WTC11 (cell line): ENCODE measurements around the gene NXPH3. TPM values are rescaled to one million over a fixed set of nuclear protein-coding genes. Genes with fewer than 3 reads are reported as not detected.

Experiments used
- ATAC-seq: fragments of 200-7000 bp; cut with Tn5 transposase; 2 replicates; pipeline ENCODE4 v1.10.0; 2021; ENCODE audit warnings: mild to moderate bottlenecking, moderate library complexity
- CTCF ChIA-PET: fragments of 300-600 bp; sonication (Branson Sonifier 250); formaldehyde crosslinking; loops from one replicate; lab custom pipeline; 2021; ENCODE audit warnings: antibody characterized with exemption; lab: Charles Lee
- POLR2A ChIA-PET: fragments of 350-600 bp; sonication (Branson Sonifier 250); formaldehyde crosslinking; loops from one replicate; lab custom pipeline; 2021; ENCODE audit warnings: antibody characterized with exemption; lab: Charles Lee
- DNase-seq: peaks from one replicate; pipeline ENCODE4 v3.0.0; 2021; ENCODE audit warnings: low spot score
- H3K27ac Mint-ChIP-seq: 2 replicates; pipeline ENCODE4 v1.8.0; 2021; ENCODE audit warnings: mixed read lengths
- H3K27me3 Mint-ChIP-seq: 2 replicates; pipeline ENCODE4 v1.8.0; 2021; ENCODE audit warnings: low read depth, mild to moderate bottlenecking, moderate library complexity, mixed read lengths
- H3K36me3 Mint-ChIP-seq: 2 replicates; pipeline ENCODE4 v1.8.0; 2021; ENCODE audit warnings: mixed read lengths
- H3K4me1 Mint-ChIP-seq: 2 replicates; pipeline ENCODE4 v1.8.0; 2022; ENCODE audit warnings: mixed read lengths
- H3K4me3 Mint-ChIP-seq: 2 replicates; pipeline ENCODE4 v1.8.0; 2021; ENCODE audit warnings: mild to moderate bottlenecking, moderate library complexity, mixed read lengths
- H3K9me3 Mint-ChIP-seq: 2 replicates; pipeline ENCODE4 v1.8.0; 2021; ENCODE audit warnings: mixed read lengths
- ETV6 ChIP-seq: sonication (generic); formaldehyde crosslinking; IDR thresholded peaks from 2 replicates; pipeline ENCODE4 v1.8.1; 2022; ENCODE audit warnings: mild to moderate bottlenecking, missing genetic modification reagents
- GABPB1 ChIP-seq: sonication (generic); formaldehyde crosslinking; IDR thresholded peaks from 2 replicates; pipeline ENCODE4 v1.8.1; 2023; ENCODE audit warnings: mild to moderate bottlenecking, missing genetic modification reagents
- JAZF1 ChIP-seq: fragments of 250-450 bp; sonication (Bioruptor Pico); IDR thresholded peaks from 2 replicates; pipeline ENCODE4 v1.9.0; 2021; ENCODE audit warnings: moderate library complexity, mild to moderate bottlenecking, inconsistent platforms
- NR3C1 ChIP-seq: sonication (generic); formaldehyde crosslinking; conservative IDR thresholded peaks from 2 replicates; pipeline ENCODE4 v1.8.1; 2023; ENCODE audit warnings: low read depth, mild to moderate bottlenecking, missing genetic modification reagents
- PREB ChIP-seq: sonication (generic); formaldehyde crosslinking; IDR thresholded peaks from 2 replicates; pipeline ENCODE4 v1.8.1; 2022; ENCODE audit warnings: mild to moderate bottlenecking, missing genetic modification reagents, moderate library complexity, borderline replicate concordance
- SMAD3 ChIP-seq: sonication (generic); formaldehyde crosslinking; IDR thresholded peaks from 2 replicates; pipeline ENCODE4 v1.8.0; 2022; ENCODE audit warnings: missing genetic modification reagents, mild to moderate bottlenecking, borderline replicate concordance
- SP1 ChIP-seq: sonication (generic); formaldehyde crosslinking; conservative IDR thresholded peaks from 2 replicates; pipeline ENCODE4 v1.8.1; 2022; ENCODE audit warnings: missing genetic modification reagents
- TEAD1 ChIP-seq: sonication (generic); formaldehyde crosslinking; IDR thresholded peaks from 2 replicates; pipeline ENCODE4 v1.8.0; 2022; ENCODE audit warnings: mild to moderate bottlenecking, missing genetic modification reagents
- USF1 ChIP-seq: sonication (generic); formaldehyde crosslinking; IDR thresholded peaks from 2 replicates; pipeline ENCODE4 v1.8.0; 2022; ENCODE audit warnings: mild to moderate bottlenecking, missing genetic modification reagents
- USF2 ChIP-seq: sonication (generic); formaldehyde crosslinking; IDR thresholded peaks from 2 replicates; pipeline ENCODE4 v1.8.1; 2023; ENCODE audit warnings: mild to moderate bottlenecking, missing genetic modification reagents, moderate library complexity
- ZBTB21 ChIP-seq: sonication (generic); formaldehyde crosslinking; IDR thresholded peaks from 2 replicates; pipeline ENCODE4 v1.8.1; 2023; ENCODE audit warnings: mild to moderate bottlenecking, missing genetic modification reagents, borderline replicate concordance
- ZBTB43 ChIP-seq: sonication (generic); formaldehyde crosslinking; IDR thresholded peaks from 2 replicates; pipeline ENCODE4 v1.8.1; 2023; ENCODE audit warnings: mild to moderate bottlenecking, missing genetic modification reagents
- ZNF512 ChIP-seq: sonication (generic); formaldehyde crosslinking; IDR thresholded peaks from 2 replicates; pipeline ENCODE4 v1.8.1; 2022; ENCODE audit warnings: missing genetic modification reagents, borderline replicate concordance
- ZNF532 ChIP-seq: fragments of 250-450 bp; sonication (Bioruptor Pico); IDR thresholded peaks from 2 replicates; pipeline ENCODE4 v1.9.0; 2021; ENCODE audit warnings: mild to moderate bottlenecking, borderline replicate concordance
- total RNA-seq: library from RNA; stranded (reverse); gene quantifications from 3 replicates; pipeline ENCODE4 v1.2.3, GENCODE V29; 2021

The NXPH3 gene
- total RNA-seq, 1 experiment from 2014 or later, result 3.4 TPM

- no peak overlapping the region for H3K4me3 Mint-ChIP-seq
- peaks cover 38% of the 10 kb centered on the region for H3K36me3 Mint-ChIP-seq
- DNase-seq (no peak), ATAC-seq (no peak)
- TF ChIP-seq NR3C1 (CRISPR knock-in tag), result no peak
- no peak for TF ChIP-seq ZBTB43 (CRISPR knock-in tag)
- TF ChIP-seq ZNF532 (CRISPR knock-in tag), result no peak
- TF ChIP-seq JAZF1 (CRISPR knock-in tag), result no peak
- no peak for TF ChIP-seq SP1 (CRISPR knock-in tag)
- no peak for TF ChIP-seq ZNF512 (CRISPR knock-in tag)
- no peak for TF ChIP-seq GABPB1 (CRISPR knock-in tag)
- no peak for TF ChIP-seq TEAD1 (CRISPR knock-in tag)
- no peak for TF ChIP-seq ZBTB21 (CRISPR knock-in tag)
- no peak for TF ChIP-seq PREB (CRISPR knock-in tag)
- no peak for TF ChIP-seq USF2 (CRISPR knock-in tag)
- no peaks in the 10 kb centered on the region for H3K9me3 Mint-ChIP-seq
- no peaks in the 10 kb centered on the region for H3K27me3 Mint-ChIP-seq
- H3K4me1 Mint-ChIP-seq, result no peaks in the 10 kb centered on the region
- ChIA-PET CTCF (no interaction called here), POLR2A (interaction anchor here (0.7 kb wide), 1 partner anchor 1543 kb away, joined by 3 read pairs; the partner anchor contains the start of gene NME1)
- no peak overlapping the region for H3K27ac Mint-ChIP-seq
Measured at GRCh38 chr17:49610883-49611584, 35.4 kb downstream of the NXPH3 start.

- ATAC-seq, result no peak
- ChIA-PET CTCF (no interaction called here), POLR2A (no interaction called here)
- TF ChIP-seq USF1, result no peak
- TF ChIP-seq ETV6 (CRISPR knock-in tag), result no peak
- no peak for TF ChIP-seq SMAD3 (CRISPR knock-in tag)
- Mint-ChIP-seq H3K4me3 (no peak overlapping the region), H3K36me3 (peaks cover 33% of the 10 kb centered on the region), H3K4me1 (no peaks in the 10 kb centered on the region), H3K9me3 (no peaks in the 10 kb centered on the region), H3K27ac (no peak overlapping the region), H3K27me3 (no peaks in the 10 kb centered on the region)
- no peak for DNase-seq
Measured at GRCh38 chr17:49612726-49613125, 37.1 kb downstream of the NXPH3 start.
